GM12801 (cell line): ENCODE data around the gene KLHL17.

Experiments
- CTCF ChIP-seq: IDR thresholded peaks from one replicate; pipeline ENCODE4 v1.5.1; 2011; ENCODE audit warnings: control low read depth; ENCODE audit not compliant: insufficient read length; ENCODE audit errors: extremely low read depth

KLHL17 gene

DNA sequence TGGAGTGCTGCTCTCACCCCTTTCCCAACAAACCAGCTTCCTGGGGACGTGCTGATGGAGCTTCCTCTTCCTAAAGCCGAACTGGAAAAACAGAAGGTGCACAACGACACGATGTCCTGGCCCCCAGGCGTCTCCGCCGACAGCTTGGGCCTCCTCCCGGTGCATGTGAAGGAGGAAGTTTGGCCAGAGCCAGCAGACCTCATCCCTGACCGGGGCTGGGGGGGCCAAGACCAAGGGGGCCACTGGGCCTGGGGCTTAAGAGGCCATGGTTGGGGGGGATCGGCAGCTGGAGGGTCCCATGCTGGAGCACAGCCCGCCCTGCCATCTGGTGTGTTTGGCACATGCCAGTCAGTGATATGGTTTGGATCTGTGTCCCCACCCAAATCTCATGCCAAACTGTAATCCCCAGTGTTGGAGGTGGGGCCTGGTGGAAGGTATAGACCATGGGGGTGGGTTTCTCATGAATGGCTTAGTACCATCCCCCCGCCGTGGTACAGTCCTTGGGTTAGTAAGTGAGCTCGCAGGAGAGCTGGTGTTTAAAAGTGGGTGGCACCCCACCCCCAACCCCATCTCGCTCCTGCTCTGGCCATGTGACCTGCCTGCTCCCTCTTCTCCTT is 33.1 kb downstream of the KLHL17 start:
- no peak for TF ChIP-seq CTCF

- TF ChIP-seq CTCF, result no peak
Observed at GRCh38 chr1:995665-996633, 35.6 kb downstream of the KLHL17 start.

- no peak for TF ChIP-seq CTCF
Observed at GRCh38 chr1:996851-997712, 36.7 kb downstream of the KLHL17 start.

DNA sequence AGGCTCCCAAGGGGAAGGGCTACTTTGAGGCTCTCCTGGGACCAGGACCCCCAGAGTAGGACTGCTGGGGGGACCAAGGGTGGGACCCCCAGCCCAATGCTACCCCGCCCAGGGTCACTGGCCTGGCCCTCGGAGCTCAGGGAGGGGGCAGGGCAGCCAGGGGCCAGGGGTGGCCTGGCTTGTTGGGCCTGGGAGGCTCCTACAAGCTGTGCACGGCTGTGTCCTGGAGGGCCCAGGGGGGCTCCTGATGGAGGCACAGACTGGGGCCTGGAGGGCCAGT is 37.3 kb downstream of the KLHL17 start:
- no peak for TF ChIP-seq CTCF

DNA sequence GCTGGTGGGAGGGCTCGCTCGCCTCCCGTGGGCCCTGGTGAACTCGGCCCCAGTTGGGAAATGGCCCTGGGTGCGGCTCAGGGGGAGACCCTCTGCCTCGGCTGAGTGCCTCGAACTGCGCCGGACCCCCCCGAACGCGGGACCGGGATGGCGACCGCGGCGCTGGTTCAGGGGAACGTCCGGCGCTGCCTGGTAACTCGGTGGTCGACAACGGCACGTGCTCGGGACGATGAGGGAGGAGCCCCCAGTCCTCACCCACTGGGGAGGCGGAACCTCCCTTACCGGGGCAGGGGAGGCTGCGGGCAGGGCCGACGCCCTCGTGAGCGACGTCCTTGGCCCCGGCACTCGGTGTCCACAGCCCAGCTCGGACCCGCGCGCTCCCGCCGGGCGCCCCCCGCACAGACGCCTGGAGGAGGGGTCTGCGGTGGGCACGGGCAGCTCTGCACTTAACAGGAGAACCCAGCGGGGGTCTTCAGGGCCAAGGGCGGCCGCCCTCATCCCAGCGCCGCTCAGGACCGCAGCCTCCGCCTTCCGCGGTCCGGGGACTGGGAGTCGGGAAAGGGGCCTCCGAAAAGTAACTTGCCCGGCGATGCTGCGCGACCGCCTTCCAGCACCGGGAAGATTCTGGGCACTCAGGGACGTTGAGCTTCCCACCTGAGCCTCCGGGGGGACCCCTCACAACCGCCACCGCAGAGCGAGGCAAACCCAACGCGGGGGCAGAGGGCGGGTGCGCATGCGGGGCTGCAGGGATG is 37.8 kb downstream of the KLHL17 start:
- TF ChIP-seq CTCF, result no peak

GRCh38 chr1:998745-998994 is 38.3 kb downstream of the KLHL17 start:
- no peak for TF ChIP-seq CTCF

- no peak for TF ChIP-seq CTCF
Observed at GRCh38 chr1:998995-999724, 38.8 kb downstream of the KLHL17 start.
